Measurements from ENCODE around the gene RUFY2.
"Not testable (repeated sequence)": the region's sequence is repeated elsewhere in the genome, so short reads cannot be mapped to it uniquely, and the experiment has no call there.

RUFY2 gene, protein sequence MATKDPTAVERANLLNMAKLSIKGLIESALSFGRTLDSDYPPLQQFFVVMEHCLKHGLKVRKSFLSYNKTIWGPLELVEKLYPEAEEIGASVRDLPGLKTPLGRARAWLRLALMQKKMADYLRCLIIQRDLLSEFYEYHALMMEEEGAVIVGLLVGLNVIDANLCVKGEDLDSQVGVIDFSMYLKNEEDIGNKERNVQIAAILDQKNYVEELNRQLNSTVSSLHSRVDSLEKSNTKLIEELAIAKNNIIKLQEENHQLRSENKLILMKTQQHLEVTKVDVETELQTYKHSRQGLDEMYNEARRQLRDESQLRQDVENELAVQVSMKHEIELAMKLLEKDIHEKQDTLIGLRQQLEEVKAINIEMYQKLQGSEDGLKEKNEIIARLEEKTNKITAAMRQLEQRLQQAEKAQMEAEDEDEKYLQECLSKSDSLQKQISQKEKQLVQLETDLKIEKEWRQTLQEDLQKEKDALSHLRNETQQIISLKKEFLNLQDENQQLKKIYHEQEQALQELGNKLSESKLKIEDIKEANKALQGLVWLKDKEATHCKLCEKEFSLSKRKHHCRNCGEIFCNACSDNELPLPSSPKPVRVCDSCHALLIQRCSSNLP

GRCh38 chr10:68406815-68407548 is at the start of gene RUFY2:
TSS of gene RUFY2 (minus strand) at chr10:68407277. CDS start at chr10:68407189, 88 bp downstream.
- DNase-seq: peak; percentile 57 to 62

- not testable (repeated sequence) for DNase-seq
Measured at GRCh38 chr10:68449698-68450097, 42.6 kb upstream of the RUFY2 start.

DNA sequence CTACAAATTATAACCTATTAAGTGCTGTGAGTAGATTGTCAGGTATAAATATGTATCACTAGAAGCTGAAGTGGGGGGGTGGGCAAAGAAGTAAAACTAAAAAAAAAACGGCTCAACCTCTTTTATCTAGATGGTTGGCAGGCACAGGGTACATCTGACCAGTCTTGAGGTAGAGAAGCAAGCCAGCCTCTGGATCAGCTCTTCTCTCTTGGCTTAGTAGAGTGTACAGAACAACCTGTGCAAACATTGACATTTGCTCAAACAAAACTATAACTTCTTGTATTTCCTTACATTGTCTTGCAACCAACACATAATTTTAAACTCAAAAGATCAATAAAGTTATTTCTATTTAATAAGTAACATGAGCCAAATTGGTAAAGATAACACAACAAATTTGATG is 39.1 kb upstream of the RUFY2 start:
- no peak for DNase-seq

- DNase-seq: no peak
Measured at GRCh38 chr10:68442971-68443370, 35.9 kb upstream of the RUFY2 start.

- no peak for DNase-seq
Measured at GRCh38 chr10:68440898-68441297, 33.8 kb upstream of the RUFY2 start.

DNA sequence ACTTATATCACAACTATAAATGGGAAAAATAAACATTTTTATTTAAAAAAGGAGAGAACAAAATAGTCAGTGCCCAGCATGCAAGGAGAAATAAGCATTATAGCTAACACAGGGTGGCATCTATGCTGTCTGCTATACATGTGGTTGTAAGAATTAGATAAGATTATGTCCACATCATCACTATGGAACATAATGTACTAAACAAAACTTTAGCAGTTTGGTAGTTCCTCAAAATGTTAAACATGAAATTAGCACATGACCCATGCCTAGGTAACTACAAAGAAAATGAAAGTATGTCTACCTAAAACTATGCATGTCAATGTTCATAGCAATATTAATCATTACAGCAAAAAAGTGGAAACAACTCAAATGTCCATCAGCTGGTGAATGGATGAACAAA is 28.7 kb upstream of the RUFY2 start:
- DNase-seq: no peak

DNA sequence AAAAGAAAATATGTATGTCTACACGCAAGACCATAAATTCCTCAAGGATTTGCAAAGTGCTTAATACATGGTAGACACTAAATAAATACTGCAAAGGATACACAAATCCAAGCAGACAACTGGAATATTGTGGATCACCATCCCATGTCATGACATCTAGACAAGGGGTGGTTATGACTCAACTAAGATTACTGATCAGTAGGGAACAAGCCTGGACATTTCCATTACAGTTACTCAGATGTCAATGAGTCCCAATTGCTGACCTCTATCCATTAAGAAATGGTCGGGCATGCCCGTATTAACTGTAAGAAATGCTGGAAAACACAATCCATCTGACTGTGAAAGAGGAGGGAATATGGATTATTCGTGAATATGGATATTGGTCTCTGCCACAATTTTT is 27.6 kb upstream of the RUFY2 start:
- DNase-seq: no peak

- DNase-seq: no peak
Measured at GRCh38 chr10:68428396-68429104, 21.5 kb upstream of the RUFY2 start.

- DNase-seq: no peak
Measured at GRCh38 chr10:68424454-68425014, 17.5 kb upstream of the RUFY2 start.

DNA sequence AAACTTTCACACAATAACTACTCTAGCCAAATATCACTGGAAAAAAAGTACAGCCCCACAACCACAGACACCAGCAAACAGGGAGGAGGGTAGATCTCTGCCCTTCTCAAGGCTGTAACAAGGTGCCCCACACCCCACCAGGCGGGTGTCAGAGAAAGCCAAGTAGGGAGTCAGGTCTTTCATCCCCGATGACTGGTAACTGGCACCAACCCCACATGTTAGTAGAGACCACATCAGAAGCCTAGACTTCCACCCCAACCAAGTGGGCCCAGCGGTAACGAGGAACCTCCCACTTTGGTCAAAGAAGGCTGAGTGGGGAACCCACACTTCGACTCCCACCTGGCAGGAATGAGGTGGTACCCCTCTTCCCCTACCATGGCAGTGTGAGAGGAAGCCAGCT is 16.4 kb upstream of the RUFY2 start:
- peak; percentile 7 to 19 for DNase-seq

- no peak for DNase-seq
Measured at GRCh38 chr10:68419376-68419775, 12.3 kb upstream of the RUFY2 start.

- DNase-seq: no peak
Measured at GRCh38 chr10:68408898-68409518, 1.9 kb upstream of the RUFY2 start.

GRCh38 chr10:68406111-68406814 is 814 bp downstream of the RUFY2 start:
- peak; percentile 3 to 4 for DNase-seq

- no peak for DNase-seq
Measured at GRCh38 chr10:68403701-68404100, 3.4 kb downstream of the RUFY2 start.

- DNase-seq: no peak
Measured at GRCh38 chr10:68402276-68402675, 4.8 kb downstream of the RUFY2 start.

GRCh38 chr10:68397005-68397404 is 10.1 kb downstream of the RUFY2 start:
- no peak for DNase-seq

DNA sequence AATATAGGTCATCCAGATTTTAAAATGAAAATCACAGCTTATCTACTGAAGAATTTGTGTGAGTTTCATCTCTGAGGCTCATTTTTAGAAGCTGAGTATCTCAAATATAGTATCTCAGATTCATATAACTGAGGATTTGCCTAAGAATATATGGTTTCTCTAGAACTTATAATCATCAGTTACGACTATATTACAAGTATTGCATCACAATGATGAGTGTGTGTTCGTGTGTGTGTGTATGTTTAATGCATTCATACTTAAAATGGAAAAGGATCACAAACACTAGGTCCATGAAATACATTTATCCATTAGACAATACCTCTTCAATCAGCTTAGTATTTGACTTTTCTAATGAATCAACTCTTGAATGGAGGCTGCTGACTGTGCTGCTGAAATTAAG is 21.3 kb downstream of the RUFY2 start:
- no peak for DNase-seq

- DNase-seq: no peak
Measured at GRCh38 chr10:68371604-68372003, 35.5 kb downstream of the RUFY2 start.

DNA sequence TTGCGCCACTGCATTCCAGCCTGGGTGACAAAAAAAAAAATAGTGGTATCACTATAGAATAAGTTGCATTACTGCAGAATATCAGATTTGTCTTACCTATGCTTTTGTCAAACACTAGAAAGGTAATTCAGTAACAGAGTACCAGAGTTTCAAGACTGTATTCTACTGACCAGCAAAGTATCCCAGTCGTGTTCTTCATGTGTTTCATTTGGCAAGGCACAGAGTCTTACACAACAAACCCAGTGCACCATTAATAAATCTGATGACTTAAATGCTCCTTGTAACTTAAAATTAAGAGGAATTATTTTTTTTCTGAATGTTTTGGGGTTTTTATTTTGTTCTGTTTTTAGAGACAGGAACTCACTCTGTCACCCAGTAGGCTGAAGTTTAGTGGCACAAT is 40.0 kb downstream of the RUFY2 start:
- DNase-seq: no peak

GRCh38 chr10:68366600-68366999 is 40.5 kb downstream of the RUFY2 start:
- no peak for DNase-seq

DNA sequence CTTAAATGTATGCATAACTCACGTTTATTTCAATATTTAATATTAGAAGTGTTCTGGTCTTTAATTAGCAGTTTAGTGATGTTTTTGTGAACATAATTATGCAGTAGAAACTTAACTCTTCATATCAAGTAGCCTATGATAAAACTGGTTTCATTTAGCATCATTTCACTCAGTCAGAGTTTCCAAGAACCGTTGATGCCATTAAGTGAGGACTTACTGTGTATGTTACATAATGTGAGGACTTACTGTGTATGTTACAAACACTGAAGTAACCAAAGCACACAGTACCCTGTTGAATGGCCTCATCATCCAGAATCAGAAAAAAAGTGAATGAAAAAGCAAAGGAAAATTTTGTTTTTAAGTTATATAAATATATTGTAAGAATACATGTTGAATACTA is 41.5 kb downstream of the RUFY2 start:
- DNase-seq: no peak

Measured in activated CD4-positive, alpha-beta T cell treated with anti-CD3 and anti-CD28 coated beads, Interleukin-2, amount 50 U/mL, for 4 hours (primary cell).